ENCODE data around the gene GADL1.

- TF ChIP-seq CTCF (IDR thresholded peaks at IDR 0.05) (no peak), POLR2A (IDR thresholded peaks at IDR 0.05) (no peak)
Measured at GRCh38 chr3:30770387-30770786, 124.1 kb downstream of the GADL1 start.
